Keratinocyte (primary cell): ENCODE data around the gene PFKP. TPM values are rescaled to one million over a fixed set of nuclear protein-coding genes. Genes with fewer than 3 reads are reported as not detected.

Experiments
- DNase-seq: peaks from one replicate; pipeline ENCODE4 v3.0.0-alpha.2; 2011; ENCODE audit warnings: low read depth, missing footprints, low spot score
- FAIRE-seq: peaks from 2 replicates; lab custom pipeline; 2011; peaks lifted over from hg19 to GRCh38; lab: Jason Lieb, UNC
- H2AFZ ChIP-seq: 2 replicates; pipeline ENCODE4 v1.6.0; 2012; ENCODE audit warnings: low read length, control low read depth, inconsistent platforms; ENCODE audit not compliant: control insufficient read depth
- H3K27ac ChIP-seq: 2 replicates; pipeline ENCODE4 v1.5.1; 2011; ENCODE audit warnings: low read length; ENCODE audit not compliant: control insufficient read depth, insufficient read depth
- H3K27me3 ChIP-seq: 3 replicates; pipeline ENCODE4 v1.6.0; 2011; ENCODE audit warnings: low read length; ENCODE audit not compliant: control insufficient read depth, insufficient read depth; ENCODE audit errors: extremely low read depth
- H3K36me3 ChIP-seq, 2 experiments: 2 replicates in 1 of 2; 3 replicates in 1 of 2; pipeline ENCODE4 v1.5.1; 2011; ENCODE audit warnings: low read length in 2 of 2, mild to moderate bottlenecking in 1 of 2; ENCODE audit not compliant: control insufficient read depth in 2 of 2, insufficient read depth in 2 of 2; ENCODE audit errors: extremely low read depth in 1 of 2
- H3K4me1 ChIP-seq: 3 replicates; pipeline ENCODE4 v1.5.1; 2011; ENCODE audit warnings: low read length; ENCODE audit not compliant: control insufficient read depth, insufficient read depth; ENCODE audit errors: extremely low read depth
- H3K4me2 ChIP-seq: 3 replicates; pipeline ENCODE4 v1.6.0; 2011; ENCODE audit warnings: low read depth, low read length; ENCODE audit not compliant: control insufficient read depth, insufficient read depth; ENCODE audit errors: extremely low read depth
- H3K4me3 ChIP-seq, 3 experiments: fragments of 200-600 bp in 1 of 3; sonication (generic) in 1 of 3; 2 replicates in 2 of 3; 3 replicates in 1 of 3; pipeline ENCODE4 v1.5.1; 2011 to 2016; ENCODE audit warnings: low read length in 3 of 3, mild to moderate bottlenecking in 3 of 3, control low read depth in 2 of 3, inconsistent platforms in 1 of 3, low read depth in 1 of 3, mixed read lengths in 1 of 3, mixed run types in 1 of 3, moderate library complexity in 1 of 3; ENCODE audit not compliant: control insufficient read depth in 2 of 3, insufficient read depth in 2 of 3; ENCODE audit errors: extremely low read depth in 1 of 3
- H3K79me2 ChIP-seq: 2 replicates; pipeline ENCODE4 v1.6.0; 2012; ENCODE audit warnings: low read length; ENCODE audit not compliant: control insufficient read depth, insufficient read depth
- H3K9ac ChIP-seq: 3 replicates; pipeline ENCODE4 v1.6.0; 2011; ENCODE audit warnings: low read length; ENCODE audit not compliant: control insufficient read depth, insufficient read depth; ENCODE audit errors: extremely low read depth
- H3K9me1 ChIP-seq: 3 replicates; pipeline ENCODE4 v1.6.0; 2011; ENCODE audit warnings: low read length; ENCODE audit not compliant: control insufficient read depth, insufficient read depth; ENCODE audit errors: extremely low read depth
- H3K9me3 ChIP-seq: 2 replicates; pipeline ENCODE4 v1.5.1; 2012; ENCODE audit warnings: low read depth, low read length; ENCODE audit not compliant: control insufficient read depth
- H4K20me1 ChIP-seq: 3 replicates; pipeline ENCODE4 v1.6.0; 2011; ENCODE audit warnings: low read length; ENCODE audit not compliant: control insufficient read depth, insufficient read depth; ENCODE audit errors: extremely low read depth
- CTCF ChIP-seq, 3 experiments: IDR thresholded peaks in 1 of 3; conservative IDR thresholded peaks in 1 of 3; optimal IDR thresholded peaks in 1 of 3; 2 replicates in 2 of 3; 3 replicates in 1 of 3; pipeline versions ENCODE3 to v1.5.1; 2011; ENCODE audit warnings: low read length in 3 of 3, mild to moderate bottlenecking in 3 of 3, moderate library complexity in 2 of 3, control low read depth in 1 of 3, inconsistent platforms in 1 of 3; ENCODE audit not compliant: insufficient read depth in 2 of 3; ENCODE audit errors: extremely low read depth in 1 of 3
- EZH2 ChIP-seq: IDR thresholded peaks from one replicate; pipeline ENCODE4 v1.6.1; 2012; ENCODE audit warnings: inconsistent platforms, mild to moderate bottlenecking, low read length, moderate library complexity
- dilution Hi-C: fragments of 300-500 bp; cut with MboI; formaldehyde crosslinking; loops from one replicate; pipeline ENCODE4 v1.7.0; 2020; ENCODE audit warnings: low sequenced_read_pairs; ENCODE audit not compliant: extremely low pct_ligation_motif_present
- polyA plus RNA-seq, 5 experiments: library from polyadenylated mRNA; depleted of rRNA in 3 of 5; stranded (reverse) in 3 of 5; stranded (forward) in 1 of 5; unstranded in 1 of 5; fragments of >200 nt; gene quantifications; 1 replicate in 1 of 5; 2 replicates in 3 of 5; 3 replicates in 1 of 5; pipeline versions ENCODE4 v1.2.1 to v1.2.3, GENCODE V29; 2011 to 2012; ENCODE audit warnings: missing spikeins in 2 of 5, low read depth in 1 of 5, low replicate concordance in 1 of 5

The PFKP gene
- polyA plus RNA-seq, 1 donor (not counting 4 experiments of a cell fraction or from before 2014, with no cell fraction given), result 117 TPM

DNA sequence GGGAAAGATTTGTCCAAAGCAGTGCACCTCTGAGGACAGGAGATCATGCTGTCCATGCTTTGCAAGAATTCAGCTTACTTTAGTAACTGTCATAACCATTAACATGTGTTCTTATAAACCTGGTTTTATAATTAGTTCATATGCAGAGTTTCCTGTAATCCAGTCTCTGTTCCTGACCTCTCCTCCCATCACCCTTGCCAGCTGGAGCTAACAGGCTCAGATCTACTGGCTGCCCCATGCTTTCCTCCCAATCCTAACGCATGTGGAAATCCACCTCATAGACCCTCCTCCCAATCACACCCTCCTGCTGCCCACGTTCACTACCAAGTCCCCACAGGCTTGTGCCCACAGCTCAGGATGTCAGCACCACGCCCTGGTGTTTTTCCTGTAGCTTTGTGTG, 45.3 kb upstream of the PFKP start:
- no peaks in the 10 kb centered on the region for H3K4me1 ChIP-seq
- H3K79me2 ChIP-seq, result no peaks in the 10 kb centered on the region
- no peaks in the 10 kb centered on the region for H4K20me1 ChIP-seq
- TF ChIP-seq EZH2, result no peak
- TF ChIP-seq CTCF (optimal IDR thresholded peaks at IDR 0.05 in 1 of 3, IDR thresholded peaks at IDR 0.05 in 1 of 3, conservative IDR thresholded peaks at IDR 0.05 in 1 of 3; ENCODE audit: extremely low read depth in 1 of 3, insufficient read depth in 2 of 3, low read length in 3 of 3), result no peak
- no peak overlapping the region for H3K27ac ChIP-seq
- no peak overlapping the region for H3K4me3 ChIP-seq
- no peak overlapping the region for H3K4me2 ChIP-seq
- H3K9ac ChIP-seq, result no peak overlapping the region
- H3K36me3 ChIP-seq, result no peaks in the 10 kb centered on the region
- dilution Hi-C loops, result no loop called here
- no peaks in the 10 kb centered on the region for H3K9me3 ChIP-seq
- no peaks in the 10 kb centered on the region for H3K27me3 ChIP-seq
- H2AFZ ChIP-seq, result no peak overlapping the region
- FAIRE-seq (no peak), DNase-seq (no peak)
- no peaks in the 10 kb centered on the region for H3K9me1 ChIP-seq

DNA sequence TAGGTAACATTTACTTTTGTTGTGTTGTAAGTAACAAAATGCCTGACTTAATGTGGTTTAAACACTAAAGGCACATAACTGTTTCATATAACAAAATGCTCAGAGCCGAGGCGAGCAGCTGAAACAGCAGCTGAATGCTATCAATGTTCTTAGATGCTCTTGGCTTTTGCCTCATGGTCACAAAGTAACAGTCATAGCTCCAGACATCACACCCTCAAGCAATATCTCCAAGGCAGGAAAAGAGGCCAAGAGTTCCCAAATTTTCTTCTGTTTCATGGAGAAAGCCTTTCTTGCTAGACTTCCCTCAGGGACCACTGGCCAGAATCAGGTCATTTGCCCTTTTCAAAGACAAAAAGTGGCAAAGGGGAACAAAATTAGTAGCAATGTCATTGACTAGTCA, 43.5 kb upstream of the PFKP start:
- no peak overlapping the region for H3K27ac ChIP-seq
- H3K79me2 ChIP-seq, result no peaks in the 10 kb centered on the region
- no peak for FAIRE-seq
- H4K20me1 ChIP-seq, result no peaks in the 10 kb centered on the region
- no peak overlapping the region for H3K9ac ChIP-seq
- H3K36me3 ChIP-seq, result no peaks in the 10 kb centered on the region
- no peak for TF ChIP-seq CTCF (optimal IDR thresholded peaks at IDR 0.05 in 1 of 3, IDR thresholded peaks at IDR 0.05 in 1 of 3, conservative IDR thresholded peaks at IDR 0.05 in 1 of 3; ENCODE audit: extremely low read depth in 1 of 3, insufficient read depth in 2 of 3, low read length in 3 of 3)
- no peak for TF ChIP-seq EZH2
- no peaks in the 10 kb centered on the region for H3K27me3 ChIP-seq
- no peak for DNase-seq
- no peak overlapping the region for H3K4me2 ChIP-seq
- no peak overlapping the region for H3K4me3 ChIP-seq
- no peaks in the 10 kb centered on the region for H3K9me3 ChIP-seq
- no peaks in the 10 kb centered on the region for H3K9me1 ChIP-seq
- no peaks in the 10 kb centered on the region for H3K4me1 ChIP-seq
- H2AFZ ChIP-seq, result no peak overlapping the region
- dilution Hi-C loops, result no loop called here
